RWPE1 (cell line): Measurements from ENCODE around the gene BCL2L15.

Experiments
- CTCF ChIA-PET: fragments of 350-600 bp; sonication (Branson Sonifier 250); formaldehyde crosslinking; extraction: SDS; loops from one replicate; lab custom pipeline; 2021; lab: Yijun Ruan, JAX
- POLR2A ChIA-PET: fragments of 400-600 bp; formaldehyde crosslinking; extraction: SDS; loops from one replicate; lab custom pipeline; 2020; ENCODE audit warnings: antibody characterized with exemption; ENCODE audit not compliant: low non-redundant PET; lab: Yijun Ruan, JAX
- DNase-seq: peaks from one replicate; pipeline ENCODE4 v3.0.0; 2012; ENCODE audit warnings: low spot score
- H3K27ac ChIP-seq: fragments of 450-650 bp; 2 replicates; pipeline ENCODE4 v1.5.1; 2017
- TF ChIP-seq, protein P1 (sequence below): fragments of 450-650 bp; conservative IDR thresholded peaks from 2 replicates; pipeline ENCODE4 v1.5.1; 2017; ENCODE audit warnings: low read depth, mild to moderate bottlenecking

BCL2L15 gene

DNA sequence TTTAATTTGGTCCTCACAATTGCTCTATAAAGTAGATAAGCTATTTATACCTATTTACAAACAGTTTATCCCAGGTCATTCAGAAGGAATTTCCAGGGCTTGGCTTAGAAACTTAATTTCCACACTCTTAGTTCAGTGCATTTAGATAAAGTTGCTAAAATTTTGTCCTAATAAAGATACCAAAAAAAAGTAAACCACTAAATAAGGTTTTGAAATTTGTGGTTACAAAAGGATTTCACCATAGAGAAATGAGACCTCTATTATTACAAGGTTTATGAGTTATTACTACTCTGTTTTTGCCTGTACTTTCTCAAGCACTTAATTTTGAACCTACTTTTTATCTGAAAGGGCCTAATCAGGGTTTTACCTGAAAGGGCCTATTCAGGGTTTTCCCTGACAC is 38.3 kb downstream of the BCL2L15 start:
- no peak for DNase-seq
- H3K27ac ChIP-seq, result no peak overlapping the region
- ChIA-PET CTCF (no interaction called here), POLR2A (no interaction called here)
- TF ChIP-seq, protein P1, sequence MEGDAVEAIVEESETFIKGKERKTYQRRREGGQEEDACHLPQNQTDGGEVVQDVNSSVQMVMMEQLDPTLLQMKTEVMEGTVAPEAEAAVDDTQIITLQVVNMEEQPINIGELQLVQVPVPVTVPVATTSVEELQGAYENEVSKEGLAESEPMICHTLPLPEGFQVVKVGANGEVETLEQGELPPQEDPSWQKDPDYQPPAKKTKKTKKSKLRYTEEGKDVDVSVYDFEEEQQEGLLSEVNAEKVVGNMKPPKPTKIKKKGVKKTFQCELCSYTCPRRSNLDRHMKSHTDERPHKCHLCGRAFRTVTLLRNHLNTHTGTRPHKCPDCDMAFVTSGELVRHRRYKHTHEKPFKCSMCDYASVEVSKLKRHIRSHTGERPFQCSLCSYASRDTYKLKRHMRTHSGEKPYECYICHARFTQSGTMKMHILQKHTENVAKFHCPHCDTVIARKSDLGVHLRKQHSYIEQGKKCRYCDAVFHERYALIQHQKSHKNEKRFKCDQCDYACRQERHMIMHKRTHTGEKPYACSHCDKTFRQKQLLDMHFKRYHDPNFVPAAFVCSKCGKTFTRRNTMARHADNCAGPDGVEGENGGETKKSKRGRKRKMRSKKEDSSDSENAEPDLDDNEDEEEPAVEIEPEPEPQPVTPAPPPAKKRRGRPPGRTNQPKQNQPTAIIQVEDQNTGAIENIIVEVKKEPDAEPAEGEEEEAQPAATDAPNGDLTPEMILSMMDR, result no peak

DNA sequence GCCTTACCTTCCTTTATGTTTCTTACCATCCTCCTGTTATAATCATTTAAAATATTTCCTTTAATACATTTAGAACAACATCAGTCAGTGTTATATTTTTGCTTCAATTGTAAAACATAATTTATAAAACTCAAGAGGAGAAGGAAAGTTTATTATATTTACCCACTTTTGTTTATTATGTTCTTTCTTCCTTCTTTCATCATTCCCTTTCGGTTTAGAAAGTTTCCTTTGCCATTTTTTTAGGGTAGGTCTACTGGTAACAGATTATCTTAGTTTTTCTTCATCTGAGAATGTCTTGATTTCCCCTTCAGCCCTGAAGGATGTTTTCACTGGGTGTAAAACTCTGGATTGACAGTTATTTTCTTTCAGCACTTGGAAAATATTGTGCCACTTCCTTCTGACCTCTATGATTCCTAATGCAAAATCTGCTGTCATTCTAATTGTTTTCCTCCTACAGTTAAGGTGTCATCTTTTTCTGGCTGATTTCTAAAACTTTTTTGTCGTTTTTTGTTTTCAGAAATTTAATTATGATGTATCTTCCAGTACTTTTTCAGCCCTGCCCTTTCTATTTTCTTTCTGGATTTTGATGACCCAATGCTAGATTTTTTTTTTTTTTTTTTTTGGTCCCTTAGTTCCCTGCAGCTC is 40.9 kb downstream of the BCL2L15 start:
- DNase-seq, result no peak
- POLR2A ChIA-PET, result no interaction called here
- H3K27ac ChIP-seq, result no peak overlapping the region
- TF ChIP-seq, protein P1, result no peak
- CTCF ChIA-PET, result no interaction called here

DNA sequence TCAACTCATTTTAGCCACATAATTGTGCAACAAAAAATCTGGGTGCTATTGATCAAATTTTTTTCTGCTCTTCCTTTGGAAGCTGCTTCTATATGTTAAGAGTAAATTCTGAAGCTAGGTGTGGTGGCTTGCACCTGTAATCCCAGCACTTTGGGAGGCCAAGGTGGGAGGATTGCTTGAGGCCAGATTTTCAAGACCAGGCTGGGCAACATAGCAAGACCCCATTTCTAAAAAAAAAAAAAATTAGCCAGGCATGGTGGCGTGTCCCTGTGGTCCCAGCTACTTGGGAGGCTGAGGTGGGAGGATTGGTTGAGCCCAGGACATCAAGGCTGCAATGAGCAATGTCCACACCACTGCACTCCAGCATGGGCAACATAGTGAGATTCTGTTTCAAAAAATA is 50.8 kb downstream of the BCL2L15 start:
- TF ChIP-seq, protein P1, result no peak
- CTCF ChIA-PET, result interaction anchor here (0.6 to 0.8 kb wide), 8 partner anchors 17 to 1454 kb away, joined by 3 to 5 read pairs (median 3); no protein-coding TSS in a partner anchor
- DNase-seq, result no peak
- H3K27ac ChIP-seq, result no peak overlapping the region
- POLR2A ChIA-PET, result interaction anchor here (0.6 to 0.7 kb wide), 2 partner anchors 25 to 33 kb away, joined by 3 to 4 read pairs; no protein-coding TSS in a partner anchor

DNA sequence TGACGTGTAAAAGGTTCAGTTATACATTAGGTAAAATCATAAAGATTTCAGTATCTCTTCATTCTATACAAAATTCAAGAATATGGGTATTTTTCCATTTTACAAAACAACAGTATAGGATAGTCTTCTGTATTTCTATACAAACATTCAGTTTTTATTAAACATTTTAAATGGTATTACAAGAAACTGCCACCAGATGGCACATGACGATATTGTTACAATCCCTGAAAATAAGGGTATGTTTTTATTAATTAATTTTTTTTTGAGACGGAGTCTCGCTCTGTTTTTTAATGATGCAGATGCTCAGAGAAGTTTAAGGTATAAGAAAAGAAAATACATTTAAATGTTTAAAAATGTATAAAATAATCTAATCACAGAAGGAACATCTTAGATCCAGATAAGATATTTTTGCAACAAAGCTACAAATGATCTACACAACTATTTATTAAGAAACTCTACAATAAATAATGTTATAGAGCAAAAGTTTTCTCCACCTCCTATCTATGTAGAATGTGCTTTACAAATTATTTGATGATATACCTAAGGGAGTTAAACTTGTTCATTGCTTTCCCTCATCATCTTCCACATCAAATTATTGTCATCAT is 51.6 kb downstream of the BCL2L15 start:
- ChIA-PET POLR2A (interaction anchor here (0.6 to 0.7 kb wide), 2 partner anchors 24 to 34 kb away, joined by 3 to 4 read pairs; no protein-coding TSS in a partner anchor), CTCF (interaction anchor here (0.6 to 1.1 kb wide), 9 partner anchors 13 to 1453 kb away, joined by 3 to 4 read pairs (median 3); no protein-coding TSS in a partner anchor)
- TF ChIP-seq, protein P1, result peak; percentile 71
- peak; percentile 45 for DNase-seq
- no peak overlapping the region for H3K27ac ChIP-seq

DNA sequence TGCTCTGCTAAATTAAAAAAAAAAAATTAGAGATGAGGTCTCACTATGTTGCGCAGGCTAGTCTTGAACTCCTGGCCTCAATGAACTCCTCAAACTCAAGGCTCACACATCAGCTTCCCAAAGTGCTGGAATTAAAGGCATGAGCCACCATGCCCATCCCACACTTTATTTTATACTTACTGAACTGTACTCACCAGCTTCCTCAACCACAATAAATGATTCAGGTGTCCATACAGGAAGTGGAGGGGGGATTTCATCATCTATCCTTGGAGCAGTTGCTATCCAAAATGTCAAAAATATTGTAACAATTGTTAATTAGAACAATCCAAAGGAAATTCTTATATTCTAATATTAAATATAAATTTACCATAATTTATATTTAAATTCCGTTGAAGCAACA is 52.7 kb downstream of the BCL2L15 start:
- CTCF ChIA-PET, result interaction anchor here (0.7 to 1.1 kb wide), 3 partner anchors 12 to 160 kb away, joined by 4 to 8 read pairs (median 4); no protein-coding TSS in a partner anchor
- H3K27ac ChIP-seq, result no peak overlapping the region
- TF ChIP-seq, protein P1, result no peak
- DNase-seq, result no peak
- POLR2A ChIA-PET, result no interaction called here
